ENCODE results near the gene STK11IP.
A peak's percentile ranks its signal among the peaks of the same experiment; 100 is the strongest.

The STK11IP gene

GRCh38 chr2:219637842-219638185 is 40.2 kb downstream of the STK11IP start:
- no peak for TF ChIP-seq CTCF (IDR thresholded peaks at IDR 0.05; ENCODE audit: low read depth, low read length)
- DNase-seq (ENCODE audit: extremely low read depth, low read depth): no peak

GRCh38 chr2:219638217-219638947 is 40.7 kb downstream of the STK11IP start:
- no peak for DNase-seq (ENCODE audit: extremely low read depth, low read depth)
- TF ChIP-seq CTCF (IDR thresholded peaks at IDR 0.05; ENCODE audit: low read depth, low read length): no peak; the same call in 1 of the 2 replicates

GRCh38 chr2:219638948-219639755 is 41.5 kb downstream of the STK11IP start:
- TF ChIP-seq CTCF (IDR thresholded peaks at IDR 0.05; ENCODE audit: low read depth, low read length): no peak
- no peak for DNase-seq (ENCODE audit: extremely low read depth, low read depth)

GRCh38 chr2:219641390-219642068 is 43.9 kb downstream of the STK11IP start:
- no peak for DNase-seq (ENCODE audit: extremely low read depth, low read depth)
- no peak for TF ChIP-seq CTCF (IDR thresholded peaks at IDR 0.05; ENCODE audit: low read depth, low read length)

- TF ChIP-seq CTCF (IDR thresholded peaks at IDR 0.05; ENCODE audit: low read depth, low read length): no peak
- no peak for DNase-seq (ENCODE audit: extremely low read depth, low read depth)
Observed at GRCh38 chr2:219642069-219642454, 44.4 kb downstream of the STK11IP start.

- peak; percentile 91 for DNase-seq (ENCODE audit: extremely low read depth, low read depth)
- peak; percentile 100 for TF ChIP-seq CTCF (IDR thresholded peaks at IDR 0.05; ENCODE audit: low read depth, low read length)
Observed at GRCh38 chr2:219642465-219643083, 44.9 kb downstream of the STK11IP start.

Measured in AG09319 (cell line).